K562 (cell line): Measurements from ENCODE around the gene ICE2.

ENCODE experiments used
- AFF1 ChIP-seq, 2 experiments: fragments of 450-650 bp; IDR thresholded peaks; 2 replicates each; pipeline ENCODE4 v1.6.1; 2018; ENCODE audit warnings: mild to moderate bottlenecking in 2 of 2, low read depth in 1 of 2; ENCODE audit not compliant: partially characterized antibody in 2 of 2
- CTCF ChIP-seq, 3 experiments: IDR thresholded peaks in 2 of 3; conservative IDR thresholded peaks in 1 of 3; 2 replicates each; pipeline ENCODE4 v1.5.1; 2011 to 2012; ENCODE audit warnings: low read length in 3 of 3, mild to moderate bottlenecking in 3 of 3, control low read depth in 2 of 3, improper control_type of control experiment in 1 of 3, inconsistent platforms in 1 of 3, low read depth in 1 of 3, mixed read lengths in 1 of 3, moderate library complexity in 1 of 3; ENCODE audit not compliant: insufficient read depth in 2 of 3
- DLX4 ChIP-seq: fragments of 250-450 bp; sonication (Bioruptor Pico); IDR thresholded peaks from 2 replicates; pipeline ENCODE4 v1.6.1; 2021; ENCODE audit warnings: mild to moderate bottlenecking
- EHMT2 ChIP-seq: fragments of 450-650 bp; IDR thresholded peaks from 2 replicates; pipeline ENCODE4 v1.6.1; 2018; ENCODE audit warnings: antibody characterized with exemption
- HDGF ChIP-seq: fragments of 450-650 bp; IDR thresholded peaks from 2 replicates; pipeline ENCODE4 v1.6.1; 2016
- JUN ChIP-seq, 2 experiments: sonication (generic) in 1 of 2; formaldehyde crosslinking in 1 of 2; IDR thresholded peaks; 2 replicates each; pipeline versions ENCODE4 v1.6.1 to v1.8.0; 2012 to 2022; ENCODE audit warnings: borderline replicate concordance in 2 of 2, mild to moderate bottlenecking in 2 of 2, improper control_type of control experiment in 1 of 2, low read depth in 1 of 2, low read length in 1 of 2, missing genetic modification reagents in 1 of 2
- JUND ChIP-seq, 2 experiments: IDR thresholded peaks; 2 replicates in 1 of 2; 3 replicates in 1 of 2; pipeline ENCODE4 v1.6.1; 2011; ENCODE audit warnings: borderline replicate concordance in 2 of 2, low read depth in 2 of 2, low read length in 2 of 2, improper control_type of control experiment in 1 of 2, missing biosample characterization in 1 of 2, missing genetic modification characterization in 1 of 2, missing genetic modification reagents in 1 of 2
- NFIC ChIP-seq: fragments of 450-650 bp; IDR thresholded peaks from 2 replicates; pipeline ENCODE4 v1.6.1; 2017; ENCODE audit warnings: mild to moderate bottlenecking, inconsistent platforms
- POLR2A ChIP-seq: fragments of 450-650 bp; conservative IDR thresholded peaks from 2 replicates; pipeline ENCODE4 v1.6.1; 2016
- PYGO2 ChIP-seq: fragments of 450-650 bp; IDR thresholded peaks from 2 replicates; pipeline ENCODE4 v1.6.1; 2016; ENCODE audit warnings: mild to moderate bottlenecking, missing genetic modification characterization, moderate library complexity, missing compliant biosample characterization
- ZBTB26 ChIP-seq: fragments of 450-650 bp; formaldehyde crosslinking; IDR thresholded peaks from 2 replicates; pipeline ENCODE4 v1.4.0; 2022; ENCODE audit warnings: missing genetic modification characterization

GRCh38 chr15:60375306-60375705 lies 103.6 kb downstream of the ICE2 start:
- TF ChIP-seq DLX4 (CRISPR knock-in tag) = no peak
- TF ChIP-seq HDGF = no peak
- TF ChIP-seq AFF1 (IDR thresholded peaks at IDR 0.05; ENCODE audit: low read depth in 1 of 2, partially characterized antibody in 2 of 2) = no peak
- TF ChIP-seq PYGO2 (tag) = no peak
- TF ChIP-seq JUN (IDR thresholded peaks at IDR 0.05; ENCODE audit: borderline replicate concordance, low read depth, low read length) = no peak
- no peak for TF ChIP-seq JUN (CRISPR knock-in tag; IDR thresholded peaks at IDR 0.05; ENCODE audit: borderline replicate concordance)
- TF ChIP-seq NFIC = no peak
- no peak for TF ChIP-seq ZBTB26 (CRISPR knock-in tag)
- TF ChIP-seq POLR2A = no peak
- TF ChIP-seq CTCF (IDR thresholded peaks at IDR 0.05 in 2 of 3, conservative IDR thresholded peaks at IDR 0.05 in 1 of 3; ENCODE audit: insufficient read depth in 2 of 3, low read depth in 1 of 3, low read length in 3 of 3) = no peak
- TF ChIP-seq EHMT2 = no peak
- no peak for TF ChIP-seq JUND (IDR thresholded peaks at IDR 0.05; ENCODE audit: borderline replicate concordance, low read depth, low read length)
- no peak for TF ChIP-seq JUND (tag; IDR thresholded peaks at IDR 0.05; ENCODE audit: borderline replicate concordance, low read depth, low read length)
